ENCODE results near the gene OGT.
"Not testable (repeated sequence)": the region's sequence is repeated elsewhere in the genome, so short reads cannot be mapped to it uniquely, and the experiment has no call there.

Gene OGT

DNA sequence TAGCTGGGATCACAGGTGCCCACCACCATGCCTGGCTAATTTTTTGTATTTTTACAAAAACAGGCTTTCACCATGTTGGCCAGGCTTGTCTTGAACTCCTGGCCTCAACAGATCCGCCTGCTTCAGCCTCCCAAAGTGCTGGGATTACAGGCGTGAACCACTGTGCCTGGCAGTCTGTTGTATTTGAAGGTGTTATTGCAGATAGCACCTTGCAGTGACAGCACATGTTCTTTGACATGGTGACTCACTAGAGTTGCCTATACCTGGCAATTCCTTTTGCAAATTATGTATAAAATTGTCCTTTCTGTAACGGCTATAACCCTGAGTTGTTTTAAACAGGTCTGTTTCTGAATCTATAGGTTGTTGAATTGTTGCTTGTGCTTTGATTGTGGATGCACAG lies 7.9 kb downstream of the OGT start:
- no peak for DNase-seq (ENCODE audit: low read depth)

DNA sequence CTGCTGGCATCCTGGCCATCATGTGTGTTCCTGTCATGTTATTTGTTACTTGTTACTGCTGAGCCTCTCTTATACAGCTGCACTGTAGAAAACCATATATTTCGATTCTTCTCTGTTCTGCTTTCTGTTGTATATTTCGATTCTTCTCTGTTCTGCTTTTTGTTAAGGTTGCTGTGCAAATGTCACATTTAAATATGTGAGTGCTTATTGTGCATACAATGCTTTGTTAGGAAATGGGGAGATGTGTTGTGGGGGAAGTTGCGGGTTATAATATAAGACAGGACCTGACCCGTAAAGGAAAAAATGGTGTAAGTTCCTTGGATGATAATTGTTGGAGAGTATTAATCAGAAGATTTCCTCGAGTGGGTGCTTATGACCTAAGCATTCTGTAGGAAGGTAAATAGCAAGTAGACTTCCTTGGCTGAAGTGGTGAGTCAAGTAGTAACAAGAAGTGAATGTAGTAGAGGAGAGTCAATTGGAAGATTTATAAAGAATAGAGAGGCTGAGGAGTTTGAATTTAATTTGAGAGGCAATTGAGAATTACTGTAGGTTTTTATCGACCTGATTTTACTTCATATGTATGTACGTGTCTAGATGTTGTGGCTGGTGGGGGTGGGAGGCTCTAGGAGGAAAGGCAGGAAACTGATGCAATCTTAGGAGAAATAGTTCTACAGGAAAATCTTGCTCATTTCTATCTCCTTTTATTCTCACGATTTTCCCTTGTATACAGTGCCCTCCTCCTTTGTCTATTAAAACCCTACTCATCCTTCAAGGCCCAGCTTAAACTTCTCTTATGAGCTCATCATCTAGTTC lies 8.5 kb downstream of the OGT start:
- DNase-seq (ENCODE audit: low read depth): no peak

DNA sequence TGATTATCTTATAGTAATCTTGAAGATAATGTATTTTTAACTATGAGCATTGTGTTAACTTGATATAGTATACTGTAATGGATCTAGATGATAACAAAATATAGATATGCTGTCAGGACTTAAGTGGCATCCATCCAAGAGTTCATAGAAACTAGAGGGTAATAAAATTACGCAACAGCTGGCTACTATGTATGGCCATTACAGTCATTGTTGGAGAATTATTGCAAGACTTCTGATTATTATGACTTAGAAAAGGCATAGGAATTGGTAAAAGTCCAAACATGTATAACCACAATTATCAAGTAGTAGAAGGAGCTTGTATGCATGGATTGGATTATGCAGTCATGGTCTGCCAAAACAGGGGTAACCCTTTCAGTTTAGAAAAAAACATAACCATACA lies 9.5 kb downstream of the OGT start:
- DNase-seq (ENCODE audit: low read depth): no peak

DNA sequence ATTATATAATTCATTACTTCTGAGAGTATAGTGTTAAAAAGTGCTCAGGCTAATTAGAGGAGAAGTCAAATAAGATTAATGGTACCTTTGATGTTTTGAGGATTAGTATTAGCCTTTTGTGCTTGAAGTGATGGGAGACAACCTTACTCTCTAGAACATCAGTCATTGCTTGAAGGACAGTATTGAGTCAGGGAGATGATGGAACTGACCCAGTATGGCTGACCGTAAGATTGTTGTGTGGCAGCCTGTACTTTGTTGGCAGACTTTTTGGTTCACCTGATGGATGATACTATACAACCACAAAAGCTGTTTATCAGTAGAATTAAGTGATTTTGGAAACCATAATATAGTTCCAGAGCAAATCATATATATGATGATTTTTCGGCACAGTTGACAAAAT lies 9.9 kb downstream of the OGT start:
- no peak for DNase-seq (ENCODE audit: low read depth)

DNA sequence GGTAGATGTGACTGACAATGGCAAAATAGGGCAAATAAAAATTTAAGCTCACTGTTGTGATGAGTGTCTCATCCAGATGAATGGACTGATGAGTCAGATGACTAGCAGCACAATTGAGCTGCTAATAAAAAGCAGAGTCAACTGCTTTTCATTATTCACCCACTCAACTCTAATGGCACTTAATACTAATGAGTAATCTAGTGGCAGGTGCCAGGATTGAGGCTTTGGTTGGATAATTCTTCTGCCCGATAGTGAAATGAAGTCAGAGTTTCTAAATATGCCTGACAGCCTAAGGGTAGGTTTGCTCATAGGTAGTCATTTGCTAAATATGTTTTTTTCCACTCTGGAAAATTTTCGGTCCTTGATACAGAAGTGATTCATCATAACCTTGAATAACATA lies 10.4 kb downstream of the OGT start:
- DNase-seq (ENCODE audit: low read depth): no peak

DNA sequence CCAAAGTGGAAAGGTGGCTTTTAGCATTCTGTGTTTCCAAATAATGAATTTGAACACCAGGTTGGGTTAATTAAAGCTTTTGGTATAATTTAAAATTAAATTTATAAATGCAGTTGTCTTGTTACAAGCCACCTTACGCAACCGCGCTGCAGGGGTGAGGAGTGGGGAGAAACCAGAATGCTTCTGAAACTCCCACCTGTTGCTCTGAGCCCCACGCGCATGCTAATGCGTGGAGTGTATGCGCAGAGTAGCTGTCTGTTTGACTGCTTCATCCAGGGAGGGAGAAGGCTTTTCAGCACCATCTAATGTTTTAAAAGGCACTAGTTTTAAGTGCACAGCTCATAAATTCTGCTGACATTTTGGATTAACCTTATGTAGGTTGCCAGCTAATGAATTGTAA lies 12.5 kb downstream of the OGT start:
- no peak for DNase-seq (ENCODE audit: low read depth)

DNA sequence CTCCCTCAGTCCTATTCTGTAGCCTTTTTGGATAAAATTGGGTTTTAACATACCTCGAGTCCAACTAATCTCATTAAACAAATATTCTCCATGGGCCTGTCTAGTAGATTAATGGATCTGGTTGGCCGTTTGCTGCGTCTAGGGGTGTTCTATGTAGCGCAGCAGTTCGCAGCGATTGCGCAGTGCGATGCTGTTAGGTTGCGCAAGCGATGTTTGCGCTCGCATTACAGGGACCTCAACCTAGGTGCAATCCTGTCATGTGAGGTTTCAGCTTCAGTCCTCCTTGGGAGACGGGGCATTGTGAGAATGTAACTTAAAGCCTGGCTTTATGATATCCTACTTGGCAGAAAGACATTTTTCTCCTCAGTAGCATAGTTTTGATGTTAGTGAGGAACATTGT lies 14.0 kb downstream of the OGT start:
- no peak for DNase-seq (ENCODE audit: low read depth)

DNA sequence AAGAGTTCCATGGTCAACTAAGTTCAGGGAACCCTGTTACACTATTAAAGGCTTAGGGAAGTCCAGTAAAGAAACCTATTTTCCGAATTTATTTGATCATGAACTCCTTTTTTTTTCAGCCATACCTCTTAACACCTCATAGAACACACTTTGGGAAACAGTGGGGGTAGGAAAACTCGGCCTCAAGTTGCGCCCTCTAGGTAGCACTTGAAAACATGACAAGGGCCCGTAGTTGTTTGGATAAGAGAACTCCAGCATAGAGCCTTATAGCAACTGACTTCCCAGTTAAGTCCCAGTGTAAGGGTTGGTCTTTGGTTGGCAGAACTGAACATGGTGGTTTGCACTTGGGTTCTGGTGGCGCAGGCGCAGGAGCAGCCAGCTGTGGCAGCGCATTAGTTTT lies 14.4 kb downstream of the OGT start:
- DNase-seq (ENCODE audit: low read depth): no peak

DNA sequence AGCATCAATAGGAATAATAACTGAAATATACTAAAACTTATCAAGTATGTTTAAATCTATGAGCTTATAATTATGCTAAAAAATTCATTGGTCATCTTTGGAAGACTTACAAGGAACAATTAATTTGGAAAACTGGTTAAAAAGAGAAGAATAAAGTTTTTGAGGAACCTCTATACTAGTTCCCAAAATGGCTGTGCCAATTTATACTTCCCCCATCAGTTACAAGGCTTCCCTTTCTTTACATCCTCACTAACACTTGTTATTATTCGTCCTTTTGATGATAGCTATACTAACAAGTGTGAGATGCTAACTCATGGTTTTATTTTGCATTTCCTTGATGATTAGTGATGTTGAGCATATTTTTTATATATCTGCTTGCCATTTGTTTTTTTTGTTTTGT lies 17.1 kb downstream of the OGT start:
- no peak for DNase-seq (ENCODE audit: low read depth)

DNA sequence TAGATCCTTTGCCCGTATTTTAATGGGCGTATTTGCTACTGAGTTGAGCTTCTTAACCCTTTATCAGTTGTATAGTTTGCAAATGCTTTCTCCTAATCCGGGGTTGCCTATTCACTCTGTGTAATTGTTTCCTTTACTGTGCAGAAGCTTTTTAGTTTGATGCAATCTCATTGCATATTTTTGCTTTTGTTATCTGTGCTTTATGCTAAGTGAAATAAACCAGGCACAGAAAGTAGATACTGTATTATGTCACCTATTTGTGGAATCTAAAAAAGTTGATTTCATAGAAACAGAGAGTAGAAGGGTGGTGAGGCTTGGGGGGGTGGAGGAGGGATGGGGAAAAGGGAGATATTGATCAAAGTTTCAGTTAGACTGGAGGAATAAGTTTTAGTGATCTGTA lies 17.7 kb downstream of the OGT start:
- no peak for DNase-seq (ENCODE audit: low read depth)

DNA sequence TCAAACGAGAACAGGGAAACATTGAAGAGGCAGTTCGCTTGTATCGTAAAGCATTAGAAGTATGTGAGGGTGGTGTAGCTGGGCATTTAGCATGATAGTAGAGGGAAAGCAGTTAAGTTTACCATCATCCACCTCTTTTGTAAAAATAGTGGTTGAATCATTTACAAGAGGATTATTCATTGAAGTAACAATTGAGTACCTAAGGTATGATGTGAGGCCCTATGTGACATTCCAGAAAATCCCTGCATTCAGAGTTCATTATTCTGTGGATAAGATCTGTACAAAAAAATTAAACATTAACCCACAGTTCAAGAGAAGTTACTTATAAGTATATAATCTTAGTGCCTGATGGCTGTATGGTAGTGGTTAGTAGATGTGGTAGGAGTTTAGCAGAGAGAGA lies 23.1 kb downstream of the OGT start:
- DNase-seq (ENCODE audit: low read depth): no peak

DNA sequence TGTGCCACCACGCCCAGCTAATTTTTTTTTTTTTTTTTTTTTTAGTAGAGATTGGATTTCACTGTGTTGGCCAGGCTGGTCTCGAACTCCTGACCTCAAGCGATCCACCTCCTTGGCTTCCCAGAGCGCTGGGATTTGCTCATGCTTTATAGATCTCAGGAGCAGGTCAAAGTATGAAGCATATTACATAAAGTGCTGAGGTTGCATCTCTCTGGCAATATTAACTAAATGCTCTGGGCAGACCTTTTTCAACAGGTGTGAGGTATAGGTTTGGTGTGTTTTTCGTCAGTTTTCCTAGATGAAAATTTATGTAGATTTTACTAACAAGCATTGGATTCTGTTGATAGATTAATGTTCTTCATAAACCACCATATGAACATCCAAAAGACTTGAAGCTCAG lies 26.0 kb downstream of the OGT start:
- DNase-seq (ENCODE audit: low read depth): no peak

DNA sequence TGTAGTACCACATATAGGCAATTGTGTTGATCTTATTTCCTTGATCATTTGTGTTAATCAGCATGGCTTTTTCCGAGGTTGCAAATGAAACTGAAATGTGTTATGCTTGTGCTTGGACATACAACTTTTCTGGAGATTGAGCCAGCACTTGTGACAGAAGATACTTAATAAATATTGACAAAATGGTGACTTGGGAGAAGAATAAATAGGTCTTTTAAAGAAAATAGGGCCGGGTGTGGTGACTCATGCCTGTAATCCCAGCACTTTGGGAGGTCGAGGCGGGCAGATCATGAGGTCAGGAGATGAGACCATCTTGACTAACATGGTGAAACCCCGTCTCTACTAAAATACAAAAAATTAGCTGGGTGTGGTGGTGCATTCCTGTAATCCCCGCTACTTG lies 26.9 kb downstream of the OGT start:
- DNase-seq (ENCODE audit: low read depth): not testable (repeated sequence)

DNA sequence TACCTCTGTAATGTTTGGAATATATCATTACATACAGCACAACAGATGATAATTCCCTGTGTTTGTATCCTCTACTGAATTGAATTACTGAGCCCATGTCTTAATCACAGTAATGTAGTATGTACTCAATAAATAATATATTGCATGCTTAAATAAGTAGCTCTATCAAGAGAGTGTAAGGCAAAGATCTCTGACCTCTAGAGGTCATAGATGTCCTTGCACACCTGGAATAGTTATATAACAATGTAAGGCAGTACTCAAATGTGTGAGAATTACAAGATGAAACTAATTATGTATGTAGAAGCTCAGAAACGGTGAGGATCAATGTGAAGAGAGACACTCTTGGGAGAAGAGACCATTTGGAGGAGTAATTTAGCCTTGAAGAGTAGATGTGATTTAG lies 31.0 kb downstream of the OGT start:
- DNase-seq (ENCODE audit: low read depth): no peak

DNA sequence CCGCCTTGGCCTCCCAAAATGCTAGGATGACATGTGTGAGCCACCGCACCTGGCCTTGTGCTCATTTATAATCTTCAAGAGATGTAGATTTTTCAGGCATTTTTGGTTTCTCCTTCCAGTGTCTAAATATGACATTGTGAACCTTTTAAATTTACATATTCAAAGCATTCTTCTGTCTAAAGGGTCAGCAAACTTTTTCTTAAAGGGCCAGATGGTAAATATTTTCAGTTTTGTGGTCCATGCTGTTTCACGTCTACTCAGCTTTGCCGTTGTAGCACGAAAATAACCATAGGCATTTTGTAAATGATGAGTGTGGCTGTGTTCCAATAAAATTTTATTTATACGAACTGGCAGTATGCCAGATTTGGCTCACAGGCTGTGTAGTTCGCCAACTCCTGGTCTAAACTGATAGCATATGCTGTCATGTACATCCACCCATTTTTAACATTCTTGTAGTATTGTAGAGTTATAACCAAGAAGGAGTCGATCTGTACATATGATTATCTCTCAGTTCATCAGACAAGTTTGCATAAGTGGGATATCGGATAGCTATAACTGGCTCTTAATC lies 32.7 kb downstream of the OGT start:
- DNase-seq (ENCODE audit: low read depth): no peak

DNA sequence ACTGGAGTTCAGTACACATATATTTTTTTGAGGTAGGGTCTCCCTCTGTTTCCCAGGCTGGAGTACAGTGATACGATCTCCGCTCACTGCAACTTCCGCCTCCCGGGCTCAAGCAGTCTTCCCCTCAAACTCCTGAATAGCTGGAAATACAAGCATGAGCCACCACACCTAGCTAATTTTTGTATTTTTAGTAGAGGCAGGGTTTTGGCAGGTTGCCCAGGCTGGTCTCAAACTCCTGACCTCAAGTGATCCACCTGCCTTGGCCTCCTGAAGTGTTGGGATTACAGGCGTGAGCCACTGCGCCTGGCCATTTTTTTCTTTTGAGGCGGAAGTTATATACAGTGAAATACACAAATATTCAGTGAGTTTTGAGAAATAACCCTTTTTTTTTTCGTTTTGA lies 38.5 kb downstream of the OGT start:
- DNase-seq (ENCODE audit: low read depth): not testable (repeated sequence)

DNA sequence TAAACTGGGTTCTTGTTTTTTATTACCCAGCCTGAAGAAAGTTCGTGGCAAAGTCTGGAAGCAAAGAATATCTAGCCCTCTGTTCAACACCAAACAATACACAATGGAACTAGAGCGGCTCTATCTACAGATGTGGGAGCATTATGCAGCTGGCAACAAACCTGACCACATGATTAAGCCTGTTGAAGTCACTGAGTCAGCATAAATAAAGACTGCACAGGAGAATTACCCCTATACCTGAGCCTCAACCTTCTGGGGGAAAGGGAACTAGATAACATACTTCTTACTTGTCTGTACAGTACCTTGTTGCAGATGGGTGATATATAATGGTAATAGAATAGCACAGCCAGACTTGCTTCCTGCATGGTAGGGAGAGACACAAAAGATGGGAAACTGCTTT lies 40.7 kb downstream of the OGT start:
- no peak for DNase-seq (ENCODE audit: low read depth)

DNA sequence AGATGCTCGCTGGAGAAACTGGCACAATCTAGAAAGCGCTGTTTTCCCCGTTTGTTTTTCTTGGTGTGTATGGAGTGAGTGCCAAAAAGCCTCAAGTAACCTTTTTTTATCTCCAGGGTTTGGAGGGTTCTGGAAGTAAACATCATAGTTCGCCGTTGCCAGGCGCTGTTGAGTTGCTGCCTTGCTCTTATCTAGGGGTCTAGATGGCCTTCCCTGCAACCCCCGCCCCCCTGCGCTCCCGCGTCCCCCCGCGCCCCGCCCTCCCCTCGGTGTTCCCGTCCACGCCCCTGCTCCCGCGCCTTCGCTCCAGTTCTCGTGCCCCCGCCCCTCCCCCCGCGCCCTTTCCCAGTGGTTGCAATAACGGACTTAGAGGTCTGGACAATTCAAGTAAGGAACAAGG lies 44.8 kb downstream of the OGT start:
- no peak for DNase-seq (ENCODE audit: low read depth)

DNA sequence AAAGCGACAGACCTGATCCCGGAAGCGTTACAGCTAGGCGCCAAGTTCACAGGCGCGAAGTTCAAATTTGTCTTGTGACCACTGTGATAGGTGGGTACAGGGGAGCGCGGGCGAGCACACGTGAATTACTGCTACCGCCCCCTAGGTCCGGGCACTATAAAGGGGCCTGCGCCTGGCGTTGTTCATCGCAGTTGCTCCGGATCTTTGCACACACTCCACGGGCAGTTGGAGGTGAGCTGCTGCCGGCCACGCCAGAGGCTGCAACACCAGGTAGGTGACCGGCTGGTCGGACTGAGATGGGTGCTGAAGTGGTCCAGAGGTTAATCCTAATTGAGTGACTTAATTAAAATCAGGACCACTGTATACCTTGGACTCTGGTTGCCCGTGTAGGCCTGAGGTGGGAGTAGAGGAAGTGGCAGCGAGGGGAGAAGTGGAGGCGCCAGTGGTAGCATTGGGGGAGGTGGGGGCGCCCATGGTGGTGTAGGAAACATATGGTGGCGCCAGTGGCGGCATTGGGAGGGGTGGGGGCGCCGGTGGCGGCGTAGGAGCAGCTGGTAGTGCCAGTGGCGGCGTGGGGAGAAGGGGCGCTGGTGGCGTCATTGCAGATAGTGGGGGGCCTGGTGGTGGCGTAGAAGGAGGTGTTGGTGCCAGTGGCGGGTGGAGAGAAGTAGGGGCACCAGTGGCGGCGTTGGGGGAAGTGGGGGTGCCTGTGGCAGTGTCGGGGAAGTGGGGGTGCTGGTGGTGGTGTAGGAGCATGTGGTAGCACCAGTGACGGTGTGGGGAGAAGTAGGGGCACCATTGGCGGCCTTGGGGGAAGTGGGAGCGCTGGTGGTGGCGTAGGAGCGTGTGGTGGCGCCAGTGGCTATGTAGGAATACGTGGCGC lies 45.6 kb downstream of the OGT start, which contains the start of gene GCNA:
GCNA (plus strand) TSS at position 185 of the 883 bp plus-strand sequence. CDS start 2,385 bp downstream, outside the sequence.
- DNase-seq (ENCODE audit: low read depth): no peak

DNA sequence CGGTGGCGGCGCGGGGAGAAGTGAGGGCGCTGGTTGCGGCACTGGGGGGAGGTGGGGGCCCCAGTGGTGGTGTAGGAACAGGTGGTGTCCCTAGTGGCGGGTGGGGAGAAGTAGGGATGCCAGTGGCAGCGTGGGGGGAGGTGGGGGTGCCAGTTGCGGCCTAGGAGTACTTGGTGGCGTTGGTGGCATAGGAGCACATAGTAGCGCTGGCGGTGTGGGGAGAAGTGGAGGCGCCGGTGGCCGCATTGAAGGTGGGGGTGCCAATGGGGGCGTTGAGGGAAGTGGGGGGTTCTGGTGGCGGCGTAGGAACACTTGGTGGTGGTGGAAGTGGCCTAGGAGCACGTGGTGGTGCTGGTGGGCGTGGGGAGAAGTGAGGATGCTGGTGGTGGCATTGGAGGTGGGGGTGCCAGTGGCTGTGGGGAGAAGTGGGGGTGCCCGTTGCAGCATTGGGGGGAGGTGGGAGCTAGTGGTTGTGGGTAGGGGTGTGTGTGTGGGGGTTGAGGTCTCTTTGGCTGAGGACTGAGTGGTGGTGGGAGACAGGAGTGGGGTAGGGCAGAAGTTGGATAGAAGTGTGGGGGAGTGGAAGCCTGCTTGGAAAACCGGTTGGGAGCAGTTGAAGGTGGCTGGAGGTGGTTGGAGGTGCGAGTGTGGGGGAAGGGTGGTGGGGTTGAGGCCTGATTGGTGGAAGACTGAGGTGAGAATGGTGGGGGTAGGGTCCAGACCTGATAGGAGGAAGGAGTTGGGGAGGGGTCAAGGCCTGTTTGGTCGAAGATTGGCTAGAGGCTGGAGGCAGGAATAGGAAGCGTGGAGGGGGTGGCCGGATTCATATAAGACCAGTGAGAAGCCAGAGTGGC lies 46.5 kb downstream of the OGT start:
- DNase-seq (ENCODE audit: low read depth): no peak

DNA sequence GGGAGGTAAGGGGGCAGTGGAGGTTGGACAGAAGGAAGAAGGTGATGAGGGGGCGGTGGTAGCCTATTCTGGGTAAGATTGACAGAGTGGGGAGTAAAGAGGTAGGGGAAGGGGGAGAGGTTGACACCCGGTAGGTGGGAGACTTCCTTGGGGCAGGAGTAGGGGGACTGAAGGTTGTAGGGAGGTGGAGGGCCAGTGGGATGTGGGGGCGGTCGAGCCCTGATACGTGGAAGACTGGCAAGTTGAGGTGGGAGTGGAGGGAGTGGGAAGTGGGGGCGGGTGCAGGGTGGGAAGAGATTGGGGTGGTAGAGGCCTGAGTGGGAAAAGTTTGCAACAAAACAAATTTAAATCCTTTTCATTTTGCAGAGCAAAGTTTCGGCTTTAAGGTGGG lies 47.1 kb downstream of the OGT start:
- DNase-seq (ENCODE audit: low read depth): no peak

DNA sequence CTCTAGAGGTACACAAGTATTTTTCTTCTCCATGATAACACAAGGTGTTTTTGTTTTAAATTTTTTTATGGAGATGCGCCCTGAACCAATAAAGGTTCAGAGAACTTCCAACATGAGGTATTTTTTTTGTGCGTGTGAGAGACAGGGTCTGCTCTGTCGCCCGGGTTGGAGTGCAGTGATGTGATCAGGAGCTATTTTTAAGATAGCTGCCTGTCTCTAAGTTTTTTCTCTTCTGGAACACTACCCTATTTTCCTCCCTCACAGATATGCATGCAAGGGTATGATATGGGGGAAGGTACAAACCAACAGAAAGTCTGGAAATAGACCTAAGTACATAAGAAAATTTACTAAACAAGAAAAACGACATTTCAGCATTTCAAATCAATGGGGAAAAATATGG lies 48.3 kb downstream of the OGT start:
- DNase-seq (ENCODE audit: low read depth): no peak

Data from T follicular helper cell (primary cell).